ENCODE results near the gene GRIA3. TPM values are rescaled to one million over a fixed set of nuclear protein-coding genes. Genes with fewer than 3 reads are reported as not detected.

The GRIA3 gene
- total RNA-seq, 1 experiment from 2014 or later: not detected

DNA sequence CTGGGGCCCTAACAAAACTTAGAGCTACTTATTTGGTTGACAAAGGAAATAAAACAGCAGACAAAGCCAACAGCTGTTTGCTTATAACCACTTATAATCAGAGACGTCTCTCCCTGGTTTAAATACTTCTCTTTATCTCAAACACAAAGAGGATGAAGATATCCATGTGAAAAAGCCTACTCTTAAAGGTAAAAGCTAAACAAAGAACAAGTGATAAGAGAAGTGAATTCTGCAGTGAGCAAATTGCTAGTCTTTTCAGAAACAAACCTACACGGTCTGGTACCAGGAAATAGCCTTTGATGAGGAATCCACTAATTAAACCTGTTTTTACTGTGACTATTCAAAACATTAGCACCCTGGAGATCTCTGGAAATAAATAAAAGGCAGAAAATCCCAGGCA lies 46.7 kb downstream of the GRIA3 start:
- intact Hi-C loops (cut with micrococcal nuclease): no loop called here
- H3K4me2 ChIP-seq (ENCODE audit: low read length): no peak overlapping the region
- H3K9me2 ChIP-seq (ENCODE audit: insufficient read depth): no peaks in the 10 kb centered on the region
- RAD21 ChIA-PET (ENCODE audit: low non-redundant PET in 1 of 2, low total read pairs in 2 of 2, uncharacterized antibody in 2 of 2, unreplicated experiment in 2 of 2): no interaction called here
- TF ChIP-seq FOSL1 (IDR thresholded peaks at IDR 0.05; ENCODE audit: low read depth) (no peak), YY1 (IDR thresholded peaks at IDR 0.05; ENCODE audit: extremely low read depth, insufficient replicate concordance, low read depth, low read length) (no peak), EZH2 (IDR thresholded peaks at IDR 0.05) (no peak), TCF7L2 (IDR thresholded peaks at IDR 0.05; ENCODE audit: borderline replicate concordance, extremely low read depth, insufficient read depth, insufficient read length) (no peak), EZH2phosphoT487 (IDR thresholded peaks at IDR 0.05; ENCODE audit: borderline replicate concordance) (no peak), CEBPB (IDR thresholded peaks at IDR 0.05; ENCODE audit: low read depth) (no peak), POLR2AphosphoS5 (IDR thresholded peaks at IDR 0.05; ENCODE audit: low read depth, low read length) (no peak), EGR1 (IDR thresholded peaks at IDR 0.05; ENCODE audit: low read depth) (no peak), MAX (IDR thresholded peaks at IDR 0.05) (no peak), CTCF (IDR thresholded peaks at IDR 0.05 in 2 of 3, conservative IDR thresholded peaks at IDR 0.05 in 1 of 3; ENCODE audit: borderline replicate concordance in 1 of 3, insufficient read depth in 1 of 3, low read depth in 2 of 3, low read length in 2 of 3) (no peak), ELF1 (IDR thresholded peaks at IDR 0.05; ENCODE audit: borderline replicate concordance, low read depth) (no peak)
- no peaks in the 10 kb centered on the region for H3K79me2 ChIP-seq (ENCODE audit: insufficient read depth, low read length)
- H3K27me3 ChIP-seq (ENCODE audit: insufficient read depth, low read length): no peaks in the 10 kb centered on the region
- ATAC-seq: no peak
- BruUV-seq (replicated peaks): no TSS peak
- H3K4me3 ChIP-seq (replicated peaks in 1 of 2; ENCODE audit: low read depth in 1 of 2, low read length in 2 of 2): no peak overlapping the region
- no peak overlapping the region for H3K27ac ChIP-seq (ENCODE audit: low read depth, low read length)
- no peak overlapping the region for H3K9ac ChIP-seq (ENCODE audit: low read length)
- POLR2A ChIA-PET: no interaction called here
- H3K4me1 ChIP-seq (ENCODE audit: control insufficient read depth in 1 of 2, insufficient read depth in 2 of 2, low read length in 2 of 2): no peaks in the 10 kb centered on the region
- CTCF ChIA-PET: no interaction called here
- DNase-seq (ENCODE audit: low read depth, low spot score): no peak
- no peaks in the 10 kb centered on the region for H4K20me1 ChIP-seq (ENCODE audit: insufficient read depth)
- H2AFZ ChIP-seq (ENCODE audit: low read depth, low read length, poor library complexity, severe bottlenecking): no peak overlapping the region
- no peaks in the 10 kb centered on the region for H3K36me3 ChIP-seq (ENCODE audit: control insufficient read depth in 1 of 2, insufficient read depth in 2 of 2, low read length in 2 of 2)
- H3K9me3 ChIP-seq (ENCODE audit: control insufficient read depth in 1 of 2, insufficient read depth in 1 of 2, low read depth in 1 of 2, low read length in 2 of 2): no peaks in the 10 kb centered on the region
